Measurements from ENCODE around the gene CROCC.
"Not testable (repeated sequence)": the region's sequence is repeated elsewhere in the genome, so short reads cannot be mapped to it uniquely, and the experiment has no call there.

DNA sequence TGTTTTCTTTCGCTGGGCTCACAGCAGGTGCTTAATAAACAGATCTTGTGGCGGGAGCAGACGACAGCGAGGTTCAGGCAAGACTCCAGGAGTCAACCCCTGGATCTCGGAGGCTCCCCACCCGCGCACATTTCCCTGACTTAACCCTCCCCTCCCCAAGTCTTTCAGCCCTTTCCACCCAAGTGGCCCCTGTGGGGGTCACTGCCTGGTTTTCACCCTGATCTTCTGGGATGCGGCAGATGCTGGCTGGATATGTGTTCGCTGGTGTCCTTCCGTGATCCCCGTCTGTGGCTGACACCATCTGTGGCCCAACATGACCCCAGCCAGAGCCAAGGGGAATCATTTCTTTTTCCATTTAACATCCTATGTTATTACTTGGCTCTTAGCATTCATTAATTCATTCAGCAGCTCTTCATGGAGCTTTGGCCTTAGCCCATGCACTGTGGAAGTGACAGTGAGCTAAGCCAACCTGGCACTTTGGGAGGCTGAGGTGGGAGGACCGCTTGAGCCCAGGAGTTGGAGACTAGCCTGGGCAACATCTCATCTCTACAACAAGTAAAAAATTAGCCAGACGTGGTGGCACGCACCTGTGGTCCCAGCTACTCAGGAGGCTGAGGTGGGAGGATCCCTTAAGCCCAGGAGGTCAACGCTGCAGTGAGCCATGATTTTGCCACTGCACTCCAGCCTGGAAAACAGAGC, 6.7 kb upstream of the CROCC start:
- TF ChIP-seq, protein P1, sequence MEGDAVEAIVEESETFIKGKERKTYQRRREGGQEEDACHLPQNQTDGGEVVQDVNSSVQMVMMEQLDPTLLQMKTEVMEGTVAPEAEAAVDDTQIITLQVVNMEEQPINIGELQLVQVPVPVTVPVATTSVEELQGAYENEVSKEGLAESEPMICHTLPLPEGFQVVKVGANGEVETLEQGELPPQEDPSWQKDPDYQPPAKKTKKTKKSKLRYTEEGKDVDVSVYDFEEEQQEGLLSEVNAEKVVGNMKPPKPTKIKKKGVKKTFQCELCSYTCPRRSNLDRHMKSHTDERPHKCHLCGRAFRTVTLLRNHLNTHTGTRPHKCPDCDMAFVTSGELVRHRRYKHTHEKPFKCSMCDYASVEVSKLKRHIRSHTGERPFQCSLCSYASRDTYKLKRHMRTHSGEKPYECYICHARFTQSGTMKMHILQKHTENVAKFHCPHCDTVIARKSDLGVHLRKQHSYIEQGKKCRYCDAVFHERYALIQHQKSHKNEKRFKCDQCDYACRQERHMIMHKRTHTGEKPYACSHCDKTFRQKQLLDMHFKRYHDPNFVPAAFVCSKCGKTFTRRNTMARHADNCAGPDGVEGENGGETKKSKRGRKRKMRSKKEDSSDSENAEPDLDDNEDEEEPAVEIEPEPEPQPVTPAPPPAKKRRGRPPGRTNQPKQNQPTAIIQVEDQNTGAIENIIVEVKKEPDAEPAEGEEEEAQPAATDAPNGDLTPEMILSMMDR (IDR thresholded peaks at IDR 0.05; ENCODE audit: low read depth, low read length, missing input control) = not testable (repeated sequence)
- TF ChIP-seq RAD21, SP1 (IDR thresholded peaks at IDR 0.05): not testable (repeated sequence)
